Spleen (tissue), 11 donors: ENCODE data around the gene CSTB. TPM values are rescaled to one million over a fixed set of nuclear protein-coding genes. Genes with fewer than 3 reads are reported as not detected.

Source experiments
- DNase-seq: peaks from one replicate; pipeline ENCODE4 v3.0.0-alpha.2; 2020
- H3K27ac ChIP-seq, 8 donors: fragments of 200-600 bp; sonication (generic) in 7 of 8; 1 replicate in 4 of 8; 2 replicates in 4 of 8; pipeline versions ENCODE4 v1.5.0 to v1.8.0; 2016 to 2021; ENCODE audit warnings: inconsistent platforms in 4 of 8, mild to moderate bottlenecking in 4 of 8, moderate library complexity in 1 of 8
- H3K27me3 ChIP-seq, 7 donors: fragments of 200-600 bp; sonication (generic) in 6 of 7; replicated peaks in 1 of 7; 1 replicate in 4 of 7; 2 replicates in 3 of 7; pipeline versions ENCODE4 v1.5.0 to v1.8.0; 2016 to 2021; ENCODE audit warnings: inconsistent platforms in 3 of 7, mild to moderate bottlenecking in 1 of 7
- H3K36me3 ChIP-seq, 6 donors: fragments of 200-600 bp; sonication (generic) in 5 of 6; 1 replicate in 4 of 6; 2 replicates in 2 of 6; pipeline versions ENCODE4 v1.5.0 to v1.8.0; 2016 to 2021; ENCODE audit warnings: inconsistent platforms in 2 of 6
- H3K4me1 ChIP-seq, 6 donors: fragments of 200-600 bp; sonication (generic) in 5 of 6; 1 replicate in 3 of 6; 2 replicates in 3 of 6; pipeline versions ENCODE4 v1.5.0 to v1.8.0; 2016 to 2021; ENCODE audit warnings: inconsistent platforms in 3 of 6
- H3K4me3 ChIP-seq, 8 donors: fragments of 200-600 bp; sonication (generic) in 7 of 8; 1 replicate in 4 of 8; 2 replicates in 4 of 8; pipeline versions ENCODE4 v1.5.0 to v1.8.0; 2016 to 2021; ENCODE audit warnings: inconsistent platforms in 4 of 8, mild to moderate bottlenecking in 4 of 8, moderate library complexity in 2 of 8
- H3K9me3 ChIP-seq, 8 donors: fragments of 200-600 bp; sonication (generic) in 7 of 8; 1 replicate in 4 of 8; 2 replicates in 4 of 8; pipeline versions ENCODE4 v1.5.0 to v1.8.0; 2016 to 2021; ENCODE audit warnings: inconsistent platforms in 4 of 8
- POLR2A ChIP-seq, 3 donors: fragments of 450-650 bp; IDR thresholded peaks; one replicate each; pipeline ENCODE4 v1.5.1; 2017; ENCODE audit warnings: antibody characterized with exemption in 3 of 3, mild to moderate bottlenecking in 1 of 3
- POLR2AphosphoS5 ChIP-seq, 3 donors: sonication (generic); formaldehyde crosslinking; IDR thresholded peaks; one replicate each; pipeline ENCODE4 v1.5.1; 2017; ENCODE audit warnings: antibody characterized with exemption in 3 of 3
- WGBS, 5 donors: extraction: QIAGEN DNeasy Blood & Tissue Kit in 3 of 5; methylation state at CpG; one replicate each; pipeline versions ENCODE4 v1.1.5 to v1.1.7; 2013 to 2018; 5-methylcytosine and 5-hydroxymethylcytosine counted together
- intact Hi-C: fragments of 100-400 bp; cut with DNase I; formaldehyde crosslinking; loops from one replicate; pipeline ENCODE4 v1.15.0; 2023; ENCODE audit warnings: low total_unique reads
- polyA plus RNA-seq, 3 donors: library from polyadenylated mRNA; stranded (reverse); fragments of 200-250 nt; gene quantifications; one replicate each; pipeline ENCODE4 v1.2.1, GENCODE V29; 2013
- total RNA-seq, 7 donors: library from RNA; depleted of rRNA in 3 of 7; stranded (reverse); fragments of >200 nt in 3 of 7; fragmentation: NEBNext Ultra II Directional in 4 of 7; extraction: Animal tissue kit (Norgen Biotek cat#: 25700) in 4 of 7; gene quantifications; one replicate each; pipeline versions ENCODE4 v1.1.0 to v1.2.1, GENCODE V29; 2016 to 2021
- TF ChIP-seq, protein P1 (sequence below), 11 experiments: fragments of 200-600 bp in 7 of 11; fragments of 450-650 bp in 4 of 11; sonication (generic) in 4 of 11; IDR thresholded peaks in 8 of 11; conservative IDR thresholded peaks in 3 of 11; 1 replicate in 7 of 11; 2 replicates in 4 of 11; pipeline versions ENCODE4 v1.4.0 to v1.8.0; 2016 to 2021; ENCODE audit warnings: antibody characterized with exemption in 11 of 11, inconsistent platforms in 4 of 11, mild to moderate bottlenecking in 1 of 11
- donor health status: healthy with polysubstance abuse.
- donor health status: DM: no; HTN: no; CAD: no; lungs with moderate emphysema.
- donor health status: DM: no; HTN: no; CAD: no.
- donor health status: Bipolar disorder and iron deficiency.
- donor health status: healthy.
- donor health status: DM: no; HTN: no; CAD: no.
- donor health status: DM: yes; HTN: yes; CAD: no.

The CSTB gene
- total and polyA plus RNA-seq, 10 donors, result 10.5 to 93.8 (median 33.2) TPM

DNA sequence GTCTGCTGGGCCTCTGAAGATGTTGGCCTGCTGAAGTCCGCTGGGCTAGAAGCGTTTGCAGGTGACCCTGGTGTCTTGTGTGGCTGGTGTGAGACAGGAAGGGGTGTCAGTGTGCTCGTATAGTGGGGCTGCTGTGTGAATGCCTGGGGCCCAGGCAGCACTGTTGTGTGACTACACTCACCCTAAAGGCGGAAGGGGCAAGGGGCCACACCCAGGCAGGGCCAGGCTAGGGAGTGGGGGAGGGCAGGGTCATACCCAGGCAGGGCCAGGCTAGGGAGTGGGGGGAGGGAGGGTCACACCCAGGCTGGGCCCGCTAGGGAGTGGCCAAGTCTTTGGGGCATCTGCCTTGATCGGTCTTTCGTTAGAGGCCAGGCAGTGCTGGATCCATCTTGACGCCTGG lies 32.2 kb downstream of the CSTB start:
- DNase-seq, result no peak
- whole genome bisulfite sequencing, 5 donors, result 84 to 98% (median 94%) methylated on average over 6 to 8 of the region's 8 CpGs
- TF ChIP-seq POLR2AphosphoS5 (IDR thresholded peaks at IDR 0.05) (peak in 1 of 3 donors; percentile 22), POLR2A (IDR thresholded peaks at IDR 0.05) (no peak)
- TF ChIP-seq, protein P1, sequence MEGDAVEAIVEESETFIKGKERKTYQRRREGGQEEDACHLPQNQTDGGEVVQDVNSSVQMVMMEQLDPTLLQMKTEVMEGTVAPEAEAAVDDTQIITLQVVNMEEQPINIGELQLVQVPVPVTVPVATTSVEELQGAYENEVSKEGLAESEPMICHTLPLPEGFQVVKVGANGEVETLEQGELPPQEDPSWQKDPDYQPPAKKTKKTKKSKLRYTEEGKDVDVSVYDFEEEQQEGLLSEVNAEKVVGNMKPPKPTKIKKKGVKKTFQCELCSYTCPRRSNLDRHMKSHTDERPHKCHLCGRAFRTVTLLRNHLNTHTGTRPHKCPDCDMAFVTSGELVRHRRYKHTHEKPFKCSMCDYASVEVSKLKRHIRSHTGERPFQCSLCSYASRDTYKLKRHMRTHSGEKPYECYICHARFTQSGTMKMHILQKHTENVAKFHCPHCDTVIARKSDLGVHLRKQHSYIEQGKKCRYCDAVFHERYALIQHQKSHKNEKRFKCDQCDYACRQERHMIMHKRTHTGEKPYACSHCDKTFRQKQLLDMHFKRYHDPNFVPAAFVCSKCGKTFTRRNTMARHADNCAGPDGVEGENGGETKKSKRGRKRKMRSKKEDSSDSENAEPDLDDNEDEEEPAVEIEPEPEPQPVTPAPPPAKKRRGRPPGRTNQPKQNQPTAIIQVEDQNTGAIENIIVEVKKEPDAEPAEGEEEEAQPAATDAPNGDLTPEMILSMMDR (IDR thresholded peaks at IDR 0.05 in 8 of 11, conservative IDR thresholded peaks at IDR 0.05 in 3 of 11), result no peak

DNA sequence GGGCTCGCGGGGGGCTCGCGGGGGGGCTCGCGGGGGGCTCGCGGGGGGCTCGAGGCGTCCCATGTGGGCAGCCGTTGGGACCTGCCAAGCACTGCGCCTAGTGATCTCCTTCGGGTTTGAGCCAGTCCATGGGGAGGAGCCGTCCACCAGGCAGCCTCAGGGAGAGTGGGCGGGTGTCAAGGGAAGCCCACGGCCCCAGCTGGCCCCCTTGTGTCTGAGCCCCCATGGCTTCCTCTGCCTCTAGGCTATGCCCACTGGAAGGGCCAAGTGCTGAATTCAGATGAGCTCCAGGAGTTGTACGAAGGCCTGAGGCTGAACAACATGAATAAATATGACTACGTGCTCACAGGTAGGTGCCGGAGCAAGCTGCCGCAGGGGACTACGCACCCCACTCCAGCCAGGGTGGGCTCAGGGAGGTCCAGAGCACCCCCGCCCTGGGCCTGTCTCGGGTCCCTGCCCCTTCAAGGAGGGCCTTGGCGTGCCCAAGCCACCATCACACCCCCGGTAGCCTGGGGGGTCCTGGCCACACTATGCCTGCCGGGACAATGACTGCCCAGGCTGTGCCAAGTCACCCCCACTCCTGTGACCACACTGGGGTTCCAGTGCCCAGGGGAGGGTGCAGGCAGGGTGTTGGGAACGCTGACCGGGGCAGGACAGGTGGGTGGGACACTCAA lies 34.5 kb downstream of the CSTB start:
- Histone ChIP-seq H3K27ac (no peak overlapping the region), H3K9me3 (no peaks in the 10 kb centered on the region), H3K36me3 (peaks cover 0 to 80% (median 36%) of the 10 kb centered on the region in 6 donors), H3K27me3 (no peaks in the 10 kb centered on the region), H3K4me3 (no peak overlapping the region), H3K4me1 (peaks cover 0 to 15% (median 0%) of the 10 kb centered on the region in 6 donors)
- intact Hi-C loops, result no loop called here
- 75 to 94% (median 80%) methylated on average over 6 to 28 of the region's 28 CpGs for whole genome bisulfite sequencing, 5 donors
- TF ChIP-seq POLR2AphosphoS5 (IDR thresholded peaks at IDR 0.05), result no peak
- no peak for TF ChIP-seq POLR2A (IDR thresholded peaks at IDR 0.05)
- TF ChIP-seq, protein P1 (IDR thresholded peaks at IDR 0.05 in 8 of 11, conservative IDR thresholded peaks at IDR 0.05 in 3 of 11), result no peak
- no peak for DNase-seq

More for the DNA sequence above, 32.2 kb downstream of the CSTB start:
- intact Hi-C loops, result no loop called here
- Histone ChIP-seq H3K27ac (no peak overlapping the region), H3K9me3 (no peaks in the 10 kb centered on the region), H3K4me3 (no peak overlapping the region), H3K36me3 (peaks cover 0 to 85% (median 52%) of the 10 kb centered on the region in 6 donors), H3K4me1 (peaks cover 0 to 11% (median 0%) of the 10 kb centered on the region in 6 donors), H3K27me3 (no peaks in the 10 kb centered on the region)

DNA sequence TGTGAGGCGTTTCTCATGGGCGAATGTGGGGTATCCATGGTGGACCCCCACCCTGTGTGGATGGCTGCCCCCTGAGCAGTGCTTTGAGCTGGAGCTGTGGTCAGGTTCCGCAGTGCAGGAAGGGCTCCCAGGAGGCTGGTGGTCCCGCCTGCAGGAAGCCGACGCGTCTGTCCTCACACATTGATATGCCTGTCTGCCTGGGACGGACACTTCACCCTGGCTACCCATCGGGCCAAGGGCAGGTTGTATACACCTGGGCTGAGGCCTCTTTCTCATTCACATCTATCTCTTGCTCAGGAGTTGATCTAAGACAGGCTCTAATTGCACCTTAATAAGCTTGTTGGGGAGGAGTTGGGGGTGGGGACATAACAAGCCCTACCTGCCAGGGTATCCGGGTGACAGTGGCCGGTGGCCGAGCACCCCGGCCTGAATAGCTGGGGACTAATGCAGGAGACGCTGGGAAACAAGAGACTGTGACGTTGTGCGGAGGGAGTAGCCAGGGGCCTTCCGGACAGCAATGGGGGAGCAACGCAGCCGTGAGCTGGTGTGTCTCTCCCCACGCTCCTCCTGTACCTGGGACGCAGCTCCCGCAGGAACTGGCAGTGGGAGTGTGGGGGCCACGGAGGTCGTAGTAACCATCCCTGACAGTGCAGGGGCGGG lies 35.5 kb downstream of the CSTB start:
- Histone ChIP-seq H3K27ac (peak overlapping the region in 5 of 8 donors; percentile 20 to 56 (median 44)), H3K4me3 (no peak overlapping the region), H3K27me3 (no peaks in the 10 kb centered on the region), H3K36me3 (peaks cover 0 to 80% (median 32%) of the 10 kb centered on the region in 6 donors), H3K4me1 (peaks cover 0 to 21% (median 0%) of the 10 kb centered on the region in 6 donors), H3K9me3 (no peaks in the 10 kb centered on the region)
- intact Hi-C loops, result no loop called here
- WGBS, 5 donors, result 61 to 79% (median 69%) methylated on average over 19 to 25 of the region's 25 CpGs
- TF ChIP-seq POLR2AphosphoS5 (IDR thresholded peaks at IDR 0.05), result peak in 1 of 3 donors; percentile 13
- TF ChIP-seq, protein P1 (IDR thresholded peaks at IDR 0.05 in 8 of 11, conservative IDR thresholded peaks at IDR 0.05 in 3 of 11), result no peak
- DNase-seq, result no peak
